Measurements from ENCODE around the gene TIMD4.
"Not testable (repeated sequence)": the region's sequence is repeated elsewhere in the genome, so short reads cannot be mapped to it uniquely, and the experiment has no call there.

TIMD4 gene

GRCh38 chr5:156927545-156927944 is 35.5 kb downstream of the TIMD4 start:
- no peak for DNase-seq (ENCODE audit: low read depth)
- TF ChIP-seq, protein P1, sequence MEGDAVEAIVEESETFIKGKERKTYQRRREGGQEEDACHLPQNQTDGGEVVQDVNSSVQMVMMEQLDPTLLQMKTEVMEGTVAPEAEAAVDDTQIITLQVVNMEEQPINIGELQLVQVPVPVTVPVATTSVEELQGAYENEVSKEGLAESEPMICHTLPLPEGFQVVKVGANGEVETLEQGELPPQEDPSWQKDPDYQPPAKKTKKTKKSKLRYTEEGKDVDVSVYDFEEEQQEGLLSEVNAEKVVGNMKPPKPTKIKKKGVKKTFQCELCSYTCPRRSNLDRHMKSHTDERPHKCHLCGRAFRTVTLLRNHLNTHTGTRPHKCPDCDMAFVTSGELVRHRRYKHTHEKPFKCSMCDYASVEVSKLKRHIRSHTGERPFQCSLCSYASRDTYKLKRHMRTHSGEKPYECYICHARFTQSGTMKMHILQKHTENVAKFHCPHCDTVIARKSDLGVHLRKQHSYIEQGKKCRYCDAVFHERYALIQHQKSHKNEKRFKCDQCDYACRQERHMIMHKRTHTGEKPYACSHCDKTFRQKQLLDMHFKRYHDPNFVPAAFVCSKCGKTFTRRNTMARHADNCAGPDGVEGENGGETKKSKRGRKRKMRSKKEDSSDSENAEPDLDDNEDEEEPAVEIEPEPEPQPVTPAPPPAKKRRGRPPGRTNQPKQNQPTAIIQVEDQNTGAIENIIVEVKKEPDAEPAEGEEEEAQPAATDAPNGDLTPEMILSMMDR (conservative IDR thresholded peaks at IDR 0.05; ENCODE audit: control insufficient read depth, insufficient read depth, low read depth, low read length): no peak

DNA sequence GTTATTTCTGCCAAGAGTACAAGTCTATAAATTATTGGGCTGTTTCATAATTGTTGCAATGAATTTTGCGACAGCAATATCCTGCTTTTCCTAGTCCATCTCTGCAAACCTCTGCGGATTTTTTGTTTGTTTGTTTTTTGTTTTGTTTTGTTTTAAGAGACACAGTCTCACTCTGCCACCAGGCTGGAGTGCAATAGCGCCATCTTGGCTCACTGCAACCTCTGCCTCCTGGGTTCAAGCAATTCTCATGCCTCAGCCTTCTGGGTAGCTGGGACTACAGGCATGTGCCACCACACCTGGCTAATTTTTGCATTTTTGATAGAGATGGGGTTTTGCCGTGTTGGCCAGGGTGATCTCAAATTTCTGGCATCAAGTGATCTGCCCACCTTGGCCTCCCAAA is 37.3 kb downstream of the TIMD4 start:
- not testable (repeated sequence) for H3K4me3 ChIP-seq (ENCODE audit: control insufficient read depth, low read depth, low read length); DNase-seq (ENCODE audit: low read depth)

More at GRCh38 chr5:156927545-156927944, 35.5 kb downstream of the TIMD4 start:
- H3K4me3 ChIP-seq (ENCODE audit: control insufficient read depth, low read depth, low read length): no peak overlapping the region

DNA sequence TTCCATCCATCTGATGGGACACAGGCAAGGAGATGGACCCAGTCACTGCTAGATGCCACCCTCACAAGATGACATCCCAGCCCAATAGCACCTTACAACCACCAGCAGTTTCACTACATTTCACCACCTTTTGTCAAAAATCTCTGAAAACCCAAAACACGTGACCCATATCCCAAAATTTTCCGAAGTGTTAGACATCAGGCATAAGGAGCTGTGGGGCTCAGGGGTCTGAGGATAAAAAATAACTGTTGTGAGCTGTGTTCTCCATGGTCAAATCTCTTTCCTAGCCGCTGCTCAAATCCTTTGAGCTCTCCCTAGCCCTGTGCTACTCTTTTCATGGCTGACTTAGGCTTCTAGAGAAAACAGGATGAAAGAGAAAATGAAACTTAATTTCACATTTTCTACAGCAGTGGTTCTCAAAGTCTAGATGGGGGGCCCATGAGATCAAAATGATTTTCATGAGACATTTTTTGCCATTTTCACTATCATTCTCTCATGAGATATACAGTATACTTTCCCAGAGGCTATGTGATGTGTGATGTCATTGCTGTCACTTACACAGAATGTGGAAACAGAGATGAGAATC is 40.7 kb downstream of the TIMD4 start:
- H3K4me3 ChIP-seq (ENCODE audit: control insufficient read depth, low read depth, low read length): no peak overlapping the region
- TF ChIP-seq, protein P1 (conservative IDR thresholded peaks at IDR 0.05; ENCODE audit: control insufficient read depth, insufficient read depth, low read depth, low read length): no peak
- DNase-seq (ENCODE audit: low read depth): no peak

DNA sequence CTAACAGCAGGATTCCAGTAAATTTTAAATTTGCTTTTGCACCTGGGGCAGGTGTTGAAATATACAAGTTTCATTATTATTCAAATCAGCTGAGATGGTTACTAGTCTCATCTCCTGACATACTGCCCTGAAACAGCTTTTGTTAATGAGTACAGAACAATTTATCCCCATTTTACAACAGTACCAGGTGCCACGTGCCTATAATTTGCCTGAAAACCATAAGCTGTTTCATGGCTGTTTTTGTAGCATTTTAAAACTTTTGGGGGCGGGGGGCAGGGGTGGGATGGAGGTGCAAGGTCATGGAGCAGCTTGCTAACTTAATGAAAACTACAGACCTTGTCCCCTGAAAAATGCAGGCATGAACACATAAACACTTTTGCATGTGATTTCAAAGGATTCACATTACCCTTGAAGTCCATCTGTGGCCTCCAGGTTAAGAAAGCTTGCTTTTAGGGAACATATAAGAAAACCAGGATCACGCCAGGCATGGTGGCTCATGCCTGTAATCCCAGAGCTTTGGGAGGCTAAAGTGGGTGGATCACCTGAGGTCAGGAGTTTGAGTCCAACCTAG is 42.1 kb downstream of the TIMD4 start:
- DNase-seq (ENCODE audit: low read depth): no peak
- TF ChIP-seq, protein P1 (conservative IDR thresholded peaks at IDR 0.05; ENCODE audit: control insufficient read depth, insufficient read depth, low read depth, low read length): no peak
- H3K4me3 ChIP-seq (ENCODE audit: control insufficient read depth, low read depth, low read length): no peak overlapping the region

- H3K4me3 ChIP-seq (ENCODE audit: control insufficient read depth, low read depth, low read length): no peak overlapping the region
- TF ChIP-seq, protein P1 (conservative IDR thresholded peaks at IDR 0.05; ENCODE audit: control insufficient read depth, insufficient read depth, low read depth, low read length): no peak
- DNase-seq (ENCODE audit: low read depth): no peak
Measured at GRCh38 chr5:156920042-156920860, 42.8 kb downstream of the TIMD4 start.

GRCh38 chr5:156918311-156918845 is 44.6 kb downstream of the TIMD4 start:
- TF ChIP-seq, protein P1 (conservative IDR thresholded peaks at IDR 0.05; ENCODE audit: control insufficient read depth, insufficient read depth, low read depth, low read length): no peak
- H3K4me3 ChIP-seq (ENCODE audit: control insufficient read depth, low read depth, low read length): no peak overlapping the region
- no peak for DNase-seq (ENCODE audit: low read depth)

GRCh38 chr5:156914371-156914737 is 48.7 kb downstream of the TIMD4 start:
- no peak overlapping the region for H3K4me3 ChIP-seq (ENCODE audit: control insufficient read depth, low read depth, low read length)
- DNase-seq (ENCODE audit: low read depth): no peak
- TF ChIP-seq, protein P1 (conservative IDR thresholded peaks at IDR 0.05; ENCODE audit: control insufficient read depth, insufficient read depth, low read depth, low read length): no peak
